H1 (cell line): ENCODE measurements around the gene SPATS2. TPM values are rescaled to one million over a fixed set of nuclear protein-coding genes. Genes with fewer than 3 reads are reported as not detected.
A peak's percentile ranks its signal among the peaks of the same experiment; 100 is the strongest.

ENCODE experiments used
- CTCF ChIA-PET: fragments of 300-600 bp; sonication (Branson Sonifier 250); formaldehyde crosslinking; loops from one replicate; lab custom pipeline; 2021; ENCODE audit not compliant: partially characterized antibody; lab: Charles Lee
- POLR2A ChIA-PET: fragments of 300-600 bp; sonication (Branson Sonifier 250); formaldehyde crosslinking; loops from one replicate; lab custom pipeline; 2021; ENCODE audit warnings: inconsistent platforms; ENCODE audit not compliant: partially characterized antibody; lab: Charles Lee
- DNase-seq, 2 experiments: peaks; one replicate each; pipeline versions ENCODE4 v3.0.0 to v3.0.0-alpha.2; 2010 to 2022; ENCODE audit warnings: low spot score in 2 of 2, low read depth in 1 of 2, mixed read lengths in 1 of 2
- FAIRE-seq: peaks from 2 replicates; lab custom pipeline; 2011; peaks lifted over from hg19 to GRCh38; lab: Jason Lieb, UNC
- H2AFZ ChIP-seq: 2 replicates; pipeline ENCODE4 v1.8.1; 2012; ENCODE audit warnings: low read length, inconsistent platforms
- H2AK5ac ChIP-seq: 2 replicates; pipeline ENCODE4 v1.6.1; 2013; ENCODE audit warnings: low read depth, low read length
- H2BK120ac ChIP-seq: replicated peaks from 2 replicates; pipeline ENCODE3; 2013; ENCODE audit warnings: low read depth, low read length, inconsistent platforms
- H2BK12ac ChIP-seq: 2 replicates; pipeline ENCODE4 v1.6.1; 2013; ENCODE audit warnings: low read depth, low read length
- H2BK15ac ChIP-seq: 2 replicates; pipeline ENCODE4 v1.6.1; 2013; ENCODE audit warnings: low read length
- H2BK20ac ChIP-seq: 2 replicates; pipeline ENCODE4 v1.6.1; 2013; ENCODE audit warnings: low read length
- H2BK5ac ChIP-seq: 2 replicates; pipeline ENCODE4 v1.6.1; 2013; ENCODE audit warnings: low read depth, low read length
- H3K14ac ChIP-seq: 2 replicates; pipeline ENCODE4 v1.6.1; 2013; ENCODE audit warnings: inconsistent platforms; ENCODE audit not compliant: insufficient read length
- H3K18ac ChIP-seq: 2 replicates; pipeline ENCODE4 v1.6.1; 2013; ENCODE audit warnings: low read length; ENCODE audit errors: extremely low read depth
- H3K23ac ChIP-seq: 2 replicates; pipeline ENCODE4 v1.6.1; 2013; ENCODE audit warnings: inconsistent platforms; ENCODE audit not compliant: insufficient read length
- H3K23me2 ChIP-seq: 2 replicates; pipeline ENCODE4 v1.6.1; 2013; ENCODE audit warnings: low read depth, low read length
- H3K27ac ChIP-seq: 2 replicates; pipeline ENCODE4 v1.6.1; 2011; ENCODE audit warnings: low read depth, low read length, inconsistent platforms
- H3K27me3 ChIP-seq, 4 experiments: replicated peaks in 1 of 4; 1 replicate in 1 of 4; 2 replicates in 3 of 4; pipeline versions ENCODE4 v1.6.1 to v1.8.1; 2011 to 2013; ENCODE audit warnings: low read length in 3 of 4, mild to moderate bottlenecking in 3 of 4, inconsistent platforms in 2 of 4, mixed read lengths in 2 of 4, moderate library complexity in 1 of 4; ENCODE audit not compliant: control insufficient read depth in 3 of 4, insufficient read depth in 3 of 4; ENCODE audit errors: extremely low read depth in 1 of 4
- H3K36me3 ChIP-seq, 4 experiments: 2 replicates each; pipeline versions ENCODE4 v1.6.1 to v1.8.1; 2011 to 2013; ENCODE audit warnings: mild to moderate bottlenecking in 4 of 4, low read length in 3 of 4, moderate library complexity in 2 of 4, control low read depth in 1 of 4, inconsistent platforms in 1 of 4; ENCODE audit not compliant: insufficient read depth in 4 of 4, control insufficient read depth in 2 of 4
- H3K4ac ChIP-seq: replicated peaks from 2 replicates; pipeline ENCODE3; 2013; ENCODE audit warnings: low read length, low read depth, mixed read lengths, inconsistent platforms; ENCODE audit not compliant: insufficient read length
- H3K4me1 ChIP-seq, 4 experiments: replicated peaks in 1 of 4; 1 replicate in 1 of 4; 2 replicates in 3 of 4; pipeline versions ENCODE4 v1.6.1 to v1.8.1; 2011 to 2013; ENCODE audit warnings: low read length in 3 of 4, inconsistent platforms in 2 of 4, mixed read lengths in 1 of 4; ENCODE audit not compliant: insufficient read depth in 4 of 4, control insufficient read depth in 3 of 4
- H3K4me2 ChIP-seq, 2 experiments: 2 replicates each; pipeline versions ENCODE4 v1.6.1 to v1.8.1; 2011 to 2013; ENCODE audit warnings: low read depth in 2 of 2, low read length in 2 of 2, control low read depth in 1 of 2, inconsistent platforms in 1 of 2, mild to moderate bottlenecking in 1 of 2; ENCODE audit not compliant: insufficient read depth in 1 of 2
- H3K4me3 ChIP-seq, 4 experiments: fragments of 200-600, 300-600 bp in 1 of 4; sonication (generic), shearing (Covaris generic), sonication (Bioruptor Twin) in 1 of 4; 2 replicates each; pipeline versions ENCODE4 v1.5.1 to v1.8.1; 2011 to 2016; ENCODE audit warnings: low read length in 4 of 4, low read depth in 3 of 4, control low read depth in 2 of 4, inconsistent platforms in 2 of 4, mild to moderate bottlenecking in 2 of 4, mixed read lengths in 1 of 4, moderate library complexity in 1 of 4; ENCODE audit not compliant: insufficient read depth in 2 of 4; ENCODE audit errors: extremely low read depth in 1 of 4
- H3K56ac ChIP-seq: replicated peaks from 2 replicates; pipeline ENCODE3; 2013; ENCODE audit warnings: low read depth, mild to moderate bottlenecking, mixed read lengths, low read length, inconsistent platforms; ENCODE audit not compliant: insufficient read length
- H3K79me1 ChIP-seq: 2 replicates; pipeline ENCODE4 v1.6.1; 2013; ENCODE audit warnings: low read depth, low read length, control low read depth
- H3K79me2 ChIP-seq, 2 experiments: 2 replicates each; pipeline versions ENCODE4 v1.6.1 to v1.8.1; 2012 to 2013; ENCODE audit warnings: low read length in 2 of 2, mild to moderate bottlenecking in 2 of 2, inconsistent platforms in 1 of 2; ENCODE audit not compliant: insufficient read depth in 2 of 2, control insufficient read depth in 1 of 2
- H3K9ac ChIP-seq, 4 experiments: replicated peaks in 1 of 4; 1 replicate in 1 of 4; 2 replicates in 3 of 4; pipeline versions ENCODE4 v1.6.1 to v1.8.1; 2011 to 2013; ENCODE audit warnings: low read depth in 3 of 4, low read length in 3 of 4, control low read depth in 2 of 4, mild to moderate bottlenecking in 2 of 4, moderate library complexity in 2 of 4, inconsistent platforms in 1 of 4; ENCODE audit errors: extremely low read depth in 1 of 4
- H3K9me3 ChIP-seq, 2 experiments: 2 replicates each; pipeline versions ENCODE4 v1.6.1 to v1.8.1; 2012 to 2013; ENCODE audit warnings: mild to moderate bottlenecking in 2 of 2, moderate library complexity in 2 of 2, control low read depth in 1 of 2, inconsistent platforms in 1 of 2, low read depth in 1 of 2, low read length in 1 of 2, mixed read lengths in 1 of 2; ENCODE audit not compliant: insufficient read depth in 2 of 2
- H4K20me1 ChIP-seq, 2 experiments: replicated peaks in 1 of 2; 2 replicates each; pipeline versions ENCODE3 to v1.8.1; 2011 to 2013; ENCODE audit warnings: inconsistent platforms in 2 of 2, low read length in 2 of 2, mild to moderate bottlenecking in 1 of 2; ENCODE audit not compliant: insufficient read depth in 2 of 2, control insufficient read depth in 1 of 2
- H4K5ac ChIP-seq: 2 replicates; pipeline ENCODE4 v1.6.1; 2013; ENCODE audit warnings: low read length, low read depth, mixed read lengths, inconsistent platforms; ENCODE audit not compliant: insufficient read length
- H4K8ac ChIP-seq: 2 replicates; pipeline ENCODE4 v1.8.0; 2013; ENCODE audit warnings: mild to moderate bottlenecking, moderate library complexity, low read length, inconsistent platforms; ENCODE audit not compliant: insufficient read depth; ENCODE audit errors: extremely low read depth
- H4K91ac ChIP-seq: replicated peaks from 2 replicates; pipeline ENCODE3; 2013; ENCODE audit warnings: low read length, mixed read lengths, inconsistent platforms; ENCODE audit not compliant: insufficient read length
- HDAC2 ChIP-seq, 2 experiments: fragments of 300-600 bp in 1 of 2; sonication (generic) in 1 of 2; IDR thresholded peaks; 2 replicates each; pipeline ENCODE4 v1.6.1; 2011 to 2012; ENCODE audit warnings: low read depth in 2 of 2, low read length in 2 of 2, mild to moderate bottlenecking in 2 of 2, moderate library complexity in 2 of 2, borderline replicate concordance in 1 of 2, inconsistent platforms in 1 of 2
- RAD21 ChIP-seq, 2 experiments: IDR thresholded peaks in 1 of 2; conservative IDR thresholded peaks in 1 of 2; 2 replicates each; pipeline ENCODE4 v1.6.1; 2011; ENCODE audit warnings: low read depth in 2 of 2, low read length in 2 of 2, improper control_type of control experiment in 1 of 2, inconsistent platforms in 1 of 2, mild to moderate bottlenecking in 1 of 2, moderate library complexity in 1 of 2
- SP1 ChIP-seq: IDR thresholded peaks from 2 replicates; pipeline ENCODE4 v1.6.1; 2011; ENCODE audit warnings: low read depth, low read length
- YY1 ChIP-seq: IDR thresholded peaks from 2 replicates; pipeline ENCODE4 v1.6.1; 2011; ENCODE audit warnings: low read depth, mild to moderate bottlenecking, low read length
- WGBS, 2 experiments: shearing (Covaris generic) in 1 of 2; methylation state at CpG; one replicate each; pipeline versions ENCODE4 v1.1.6 to v1.1.7; 2013 to 2015; ENCODE audit warnings: low lambda C conversion rate in 2 of 2, mixed read lengths in 2 of 2, inconsistent platforms in 1 of 2, low coverage in 1 of 2, missing lambda C conversion rate in 1 of 2; ENCODE audit not compliant: insufficient replicate concordance in 2 of 2, insufficient coverage in 1 of 2, insufficient read length in 1 of 2; ENCODE audit errors: extremely low coverage in 1 of 2, missing lambda C conversion rate in 1 of 2; 5-methylcytosine and 5-hydroxymethylcytosine counted together
- polyA plus RNA-seq, 7 experiments: library from polyadenylated mRNA; depleted of rRNA in 3 of 7; stranded (reverse) in 5 of 7; unstranded in 2 of 7; fragments of >200 nt in 5 of 7; fragments of 200-250 nt in 2 of 7; gene quantifications; 1 replicate in 5 of 7; 2 replicates in 1 of 7; 4 replicates in 1 of 7; pipeline versions ENCODE4 v1.2.1 to v1.2.3, GENCODE V29; 2011 to 2013; ENCODE audit warnings: missing spikeins in 2 of 7, mixed read lengths in 2 of 7
- total RNA-seq: library from RNA; stranded (reverse); fragmentation: NEBNext Ultra II Directional; extraction: Animal tissue kit (Norgen Biotek cat#: 25700); gene quantifications from 2 replicates; pipeline ENCODE4 v1.2.1, GENCODE V29; 2021
- TF ChIP-seq, protein P1 (sequence below), 3 experiments: IDR thresholded peaks; 1 replicate in 2 of 3; 2 replicates in 1 of 3; pipeline versions ENCODE4 v1.5.1 to v1.6.1; 2011; ENCODE audit warnings: low read length in 3 of 3, mild to moderate bottlenecking in 3 of 3, inconsistent platforms in 2 of 3, low read depth in 1 of 3, moderate library complexity in 1 of 3; ENCODE audit not compliant: insufficient read depth in 1 of 3; ENCODE audit errors: control extremely low read depth in 1 of 3

SPATS2 gene
- total and polyA plus RNA-seq, 2 of the 8 experiments (the other 6 are each of a cell fraction or from before 2014, with no cell fraction given), result 19.2 to 24.5 TPM

DNA sequence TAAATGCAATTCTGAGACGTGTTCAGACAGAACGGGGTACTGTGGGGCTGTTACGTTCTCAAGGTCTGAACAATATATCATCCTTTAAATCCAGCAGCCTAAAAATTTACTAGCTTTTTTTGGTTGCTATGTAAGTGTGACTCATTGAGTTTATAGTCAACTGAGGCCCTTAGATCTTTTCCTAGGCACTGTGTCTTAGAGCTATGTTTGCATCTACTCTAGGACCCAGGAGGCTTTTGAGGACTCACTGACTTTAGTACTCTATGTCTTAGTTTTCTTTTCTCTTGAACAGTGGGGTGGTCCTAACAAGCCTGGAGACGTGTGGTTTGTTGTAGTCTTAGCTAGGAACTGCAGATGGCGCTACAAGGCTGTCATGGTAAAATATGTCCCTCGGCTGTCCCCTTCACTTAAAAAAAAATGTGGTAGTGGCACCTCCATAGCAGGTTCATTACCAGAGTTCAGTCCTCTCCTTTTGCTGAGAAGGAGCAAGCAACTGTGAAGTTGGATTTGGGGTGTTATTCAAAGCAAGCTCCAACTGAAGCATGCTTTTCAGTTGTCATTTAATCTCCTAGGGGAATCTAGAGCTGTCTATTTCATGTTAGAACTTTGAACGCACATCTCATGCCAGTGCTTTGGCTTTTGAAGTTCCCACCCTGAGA is 8.7 kb upstream of the SPATS2 start:
- FAIRE-seq (peak; percentile 83), DNase-seq (peak in 1 of 2 experiments; percentile 67)
- H3K23ac ChIP-seq, result no peak overlapping the region
- H3K9me3 ChIP-seq, result no peaks in the 10 kb centered on the region
- no peak overlapping the region for H4K5ac ChIP-seq
- no peak overlapping the region for H3K14ac ChIP-seq
- 44% methylated on average over 7 of the region's 7 CpGs; no CpG with 5 or more reads in 1 of the 2 experiments for WGBS, 2 experiments
- H4K91ac ChIP-seq, result no peak overlapping the region
- H2BK120ac ChIP-seq, result no peak overlapping the region
- no peak overlapping the region for H3K56ac ChIP-seq
- H3K79me1 ChIP-seq, result no peaks in the 10 kb centered on the region
- H4K8ac ChIP-seq, result no peak overlapping the region
- H4K20me1 ChIP-seq, result no peaks in the 10 kb centered on the region
- H3K27me3 ChIP-seq, result no peaks in the 10 kb centered on the region
- H3K79me2 ChIP-seq, result no peaks in the 10 kb centered on the region
- H3K23me2 ChIP-seq, result no peaks in the 10 kb centered on the region
- no peak overlapping the region for H2AFZ ChIP-seq
- no peak overlapping the region for H2BK12ac ChIP-seq
- no peak overlapping the region for H3K4me2 ChIP-seq
- no peak overlapping the region for H3K4ac ChIP-seq
- no peak overlapping the region for H2BK15ac ChIP-seq
- H2BK5ac ChIP-seq, result no peak overlapping the region
- ChIA-PET CTCF (interaction anchor here (0.6 to 26.7 kb wide), 68 partner anchors 10 to 730 kb away, joined by 3 to 538 read pairs (median 6); partner anchors contain the start of genes C1QL4, DNAJC22, FAM186B and PRPH), POLR2A (interaction anchor here (1.0 to 1.5 kb wide), 4 partner anchors 8 to 156 kb away, joined by 5 to 8 read pairs (median 6); partner anchors contain the start of gene DNAJC22)
- H2BK20ac ChIP-seq, result no peak overlapping the region
- H3K4me3 ChIP-seq, result no peak overlapping the region
- H3K9ac ChIP-seq, result no peak overlapping the region
- H2AK5ac ChIP-seq, result no peak overlapping the region
- H3K18ac ChIP-seq, result no peak overlapping the region
- H3K4me1 ChIP-seq, result peaks cover 0 to 3% (median 0%) of the 10 kb centered on the region in 4 experiments; a peak in 1 of 7 replicates
- H3K36me3 ChIP-seq, result no peaks in the 10 kb centered on the region
- peak; percentile 78 for TF ChIP-seq SP1
- 0 out of 2 replicates have a peak, but pooled peaks have one; percentile 26 for TF ChIP-seq YY1
- TF ChIP-seq HDAC2 (IDR thresholded peaks at IDR 0.05; ENCODE audit: borderline replicate concordance in 1 of 2, low read depth in 2 of 2, low read length in 2 of 2), result no peak
- TF ChIP-seq, protein P1, sequence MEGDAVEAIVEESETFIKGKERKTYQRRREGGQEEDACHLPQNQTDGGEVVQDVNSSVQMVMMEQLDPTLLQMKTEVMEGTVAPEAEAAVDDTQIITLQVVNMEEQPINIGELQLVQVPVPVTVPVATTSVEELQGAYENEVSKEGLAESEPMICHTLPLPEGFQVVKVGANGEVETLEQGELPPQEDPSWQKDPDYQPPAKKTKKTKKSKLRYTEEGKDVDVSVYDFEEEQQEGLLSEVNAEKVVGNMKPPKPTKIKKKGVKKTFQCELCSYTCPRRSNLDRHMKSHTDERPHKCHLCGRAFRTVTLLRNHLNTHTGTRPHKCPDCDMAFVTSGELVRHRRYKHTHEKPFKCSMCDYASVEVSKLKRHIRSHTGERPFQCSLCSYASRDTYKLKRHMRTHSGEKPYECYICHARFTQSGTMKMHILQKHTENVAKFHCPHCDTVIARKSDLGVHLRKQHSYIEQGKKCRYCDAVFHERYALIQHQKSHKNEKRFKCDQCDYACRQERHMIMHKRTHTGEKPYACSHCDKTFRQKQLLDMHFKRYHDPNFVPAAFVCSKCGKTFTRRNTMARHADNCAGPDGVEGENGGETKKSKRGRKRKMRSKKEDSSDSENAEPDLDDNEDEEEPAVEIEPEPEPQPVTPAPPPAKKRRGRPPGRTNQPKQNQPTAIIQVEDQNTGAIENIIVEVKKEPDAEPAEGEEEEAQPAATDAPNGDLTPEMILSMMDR (IDR thresholded peaks at IDR 0.05; ENCODE audit: control extremely low read depth in 1 of 3, insufficient read depth in 1 of 3, low read depth in 1 of 3, low read length in 3 of 3), result peak; percentile 38 to 93 (median 79)
- TF ChIP-seq RAD21 (IDR thresholded peaks at IDR 0.05 in 1 of 2, conservative IDR thresholded peaks at IDR 0.05 in 1 of 2; ENCODE audit: low read depth in 2 of 2, low read length in 2 of 2), result peak; percentile 97
- no peak overlapping the region for H3K27ac ChIP-seq
